COLO829 (cell line): ENCODE measurements around the gene GALNT7.
"Not testable (repeated sequence)": the region's sequence is repeated elsewhere in the genome, so short reads cannot be mapped to it uniquely, and the experiment has no call there.

Experiments used
- DNase-seq: peaks from one replicate; pipeline ENCODE4 v3.0.0; 2012; ENCODE audit warnings: low spot score

Gene GALNT7

DNA sequence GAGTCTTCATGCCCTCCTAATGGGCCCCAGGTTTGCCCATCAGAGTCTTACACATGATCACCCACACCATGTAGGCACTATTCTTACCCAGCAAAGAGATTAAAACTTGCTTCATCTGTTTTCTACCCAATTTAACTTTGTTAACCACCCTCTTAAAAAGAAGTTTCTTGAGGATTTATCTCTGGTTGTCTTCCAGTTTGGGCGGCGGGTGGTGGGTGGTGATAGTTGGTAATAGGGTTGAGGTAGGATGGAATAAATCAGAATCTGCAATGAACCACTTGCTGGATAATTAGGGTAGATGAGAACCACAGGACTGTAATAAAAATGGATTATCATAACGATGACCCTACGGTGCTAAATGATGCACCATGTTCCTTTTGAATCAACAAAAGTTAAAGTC is 30.9 kb downstream of the GALNT7 start:
- no peak for DNase-seq

DNA sequence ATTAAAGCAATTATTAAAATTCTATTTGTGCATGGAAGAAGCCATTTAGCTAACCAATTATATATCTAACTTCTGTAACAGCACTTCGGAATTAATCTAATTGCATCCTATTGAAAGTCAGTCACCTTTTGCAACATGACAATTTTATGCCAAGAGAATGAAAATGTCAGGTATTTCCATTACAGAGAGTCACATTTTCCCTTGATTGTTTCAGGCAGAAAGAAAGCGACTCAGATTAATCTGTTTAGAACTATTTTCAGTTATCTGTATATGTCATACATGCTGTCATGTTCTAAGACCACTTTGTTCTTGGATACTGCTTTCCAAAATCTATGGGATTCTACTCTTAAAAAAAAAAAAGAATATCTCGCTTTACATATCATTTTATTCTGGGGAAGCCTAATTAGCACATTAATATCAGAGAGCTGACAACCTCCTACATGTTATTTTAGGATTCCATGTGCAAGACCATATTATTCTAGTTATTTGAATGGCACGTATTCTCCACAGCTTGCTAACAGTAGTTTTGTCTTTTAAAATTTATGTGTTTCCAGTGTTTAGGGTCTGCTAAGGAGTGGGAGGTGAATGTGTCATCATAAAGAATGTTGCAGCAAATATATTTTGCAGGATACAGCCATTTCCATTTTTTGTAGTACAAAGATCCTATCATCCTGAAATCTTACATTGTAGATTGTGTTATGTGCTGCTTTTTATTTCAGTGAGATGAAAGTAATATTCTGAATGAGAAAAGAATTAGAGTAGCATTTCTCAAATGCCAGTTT is 31.7 kb downstream of the GALNT7 start:
- no peak for DNase-seq

DNA sequence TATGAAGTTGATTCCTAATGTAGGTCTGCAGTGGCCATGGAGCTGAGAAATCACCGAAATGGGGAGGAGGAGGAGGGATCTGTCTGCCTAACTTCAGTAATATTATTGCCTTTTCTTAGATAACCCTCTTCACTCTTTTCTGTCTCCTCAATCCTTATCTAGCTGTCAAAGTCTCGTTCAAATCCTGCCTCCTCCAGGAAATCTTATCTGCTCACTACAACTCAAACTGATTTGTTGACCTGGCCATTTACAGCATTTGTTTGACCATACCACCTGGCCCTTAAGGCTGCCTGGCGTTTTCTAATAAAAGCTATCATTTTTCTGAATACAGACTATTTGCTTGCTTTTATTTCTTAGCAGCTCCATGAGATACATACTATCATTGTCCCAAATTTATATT is 33.8 kb downstream of the GALNT7 start:
- DNase-seq, result no peak

DNA sequence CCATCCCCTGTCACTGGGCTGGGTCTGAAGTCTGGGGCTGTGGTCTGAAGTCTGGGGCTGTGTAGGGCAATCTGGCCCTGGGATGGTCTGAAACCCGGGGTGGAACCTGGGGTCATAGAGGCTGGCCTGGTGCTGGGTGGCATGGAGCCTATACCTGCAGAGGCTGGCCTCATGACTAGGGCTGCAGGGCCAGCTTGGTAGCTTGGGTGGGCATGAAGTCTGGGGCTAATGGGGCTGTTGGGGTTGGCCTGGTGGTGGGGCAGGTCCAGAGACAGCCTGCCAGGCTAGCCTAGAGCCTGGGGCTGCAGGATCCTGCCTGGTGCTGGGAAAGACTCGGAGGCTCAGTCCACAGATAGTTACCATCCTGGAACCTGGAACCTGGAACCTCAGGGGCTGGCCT is 37.0 kb downstream of the GALNT7 start:
- no peak for DNase-seq

DNA sequence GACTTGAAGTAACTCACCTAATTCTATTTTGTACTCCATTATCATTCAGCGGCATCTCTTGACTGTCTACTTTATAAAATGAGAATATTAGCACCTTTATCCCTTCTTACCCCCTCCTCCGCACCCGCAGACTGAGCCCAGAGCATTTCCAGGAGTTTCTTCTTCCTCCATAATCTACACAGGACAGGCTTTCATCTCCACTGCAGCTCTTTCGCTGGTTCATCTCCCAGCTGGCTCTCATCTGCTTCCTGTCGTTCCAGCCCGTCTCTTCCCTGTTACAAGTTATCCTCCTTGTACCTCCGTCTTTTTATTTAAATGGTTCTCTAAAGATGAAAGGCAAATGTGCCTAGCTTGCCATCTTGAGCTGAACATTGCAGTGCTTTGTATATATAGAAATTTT is 39.8 kb downstream of the GALNT7 start:
- DNase-seq, result no peak

DNA sequence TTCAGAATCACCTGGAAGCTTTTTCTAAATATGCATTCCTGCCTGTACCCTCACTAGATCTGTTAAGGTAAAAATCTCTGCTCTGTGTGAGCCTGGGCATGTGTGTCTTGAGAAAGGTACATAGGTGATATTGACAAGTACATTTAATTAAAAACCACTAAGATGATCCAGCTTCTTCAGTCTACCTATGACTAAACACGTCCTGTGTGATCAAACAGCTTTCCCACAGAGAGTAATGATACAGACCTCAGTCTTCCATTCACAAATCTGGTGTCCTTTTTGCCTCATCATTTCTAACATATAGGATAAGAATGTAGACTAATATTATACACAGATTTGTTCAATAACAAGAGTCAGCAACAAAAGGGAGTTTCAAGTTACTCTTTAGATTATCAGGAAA is 42.6 kb downstream of the GALNT7 start:
- no peak for DNase-seq

DNA sequence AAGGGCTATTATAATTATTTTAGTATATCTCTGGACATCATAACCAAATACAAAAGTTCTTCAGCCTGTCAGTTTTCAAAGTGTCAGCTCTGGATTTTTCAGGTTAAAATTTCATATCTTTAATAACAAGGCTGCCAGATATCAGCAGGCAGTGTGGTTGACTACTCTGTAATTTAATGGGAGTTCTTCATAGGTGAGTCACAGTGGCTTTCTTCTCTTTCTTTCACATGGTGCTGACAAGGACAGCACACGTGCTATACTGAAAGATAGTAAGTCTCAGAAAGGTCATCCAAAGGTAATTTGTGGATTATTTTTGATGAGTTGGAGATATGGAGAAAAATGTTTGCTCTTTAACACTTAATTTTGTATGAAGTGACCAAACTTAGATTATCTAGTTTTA is 43.2 kb downstream of the GALNT7 start:
- DNase-seq, result peak; percentile 81

DNA sequence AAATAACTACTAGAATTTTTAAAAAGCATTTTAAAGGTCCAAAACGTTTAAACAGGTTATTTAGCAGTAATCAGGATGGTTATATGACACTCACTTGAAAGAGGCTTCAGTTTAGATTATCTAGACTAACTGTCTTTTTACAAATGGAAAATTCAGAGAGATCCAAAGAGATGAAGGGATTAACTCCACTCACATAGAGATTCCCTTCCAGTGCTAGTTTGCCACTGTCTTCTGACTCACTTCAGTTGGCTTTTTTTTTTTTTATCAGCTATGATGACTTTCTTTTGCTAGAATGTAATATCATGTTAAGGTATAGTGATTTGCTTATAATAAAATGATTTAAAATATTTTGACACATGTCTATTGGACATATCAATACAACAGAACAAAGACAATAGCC is 43.8 kb downstream of the GALNT7 start:
- no peak for DNase-seq

DNA sequence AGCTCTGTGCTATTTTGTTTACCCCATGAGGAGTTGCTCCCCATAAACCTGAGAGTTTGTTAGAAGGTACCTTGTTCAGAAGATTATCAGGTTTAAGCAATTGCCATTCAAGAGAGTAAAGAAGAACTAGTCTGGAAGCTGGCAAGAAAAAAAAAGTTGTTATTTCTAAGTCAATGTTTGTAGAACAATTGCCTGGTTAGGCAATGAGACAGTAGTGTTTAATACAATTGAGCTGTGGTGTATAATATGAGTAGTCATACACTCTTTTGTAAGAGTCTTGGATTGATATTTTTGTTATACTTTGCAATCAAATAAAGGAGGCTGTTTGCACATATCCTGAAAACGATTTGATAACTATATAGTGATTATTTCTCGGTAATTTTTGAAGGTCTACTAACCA is 44.7 kb downstream of the GALNT7 start:
- DNase-seq, result no peak

DNA sequence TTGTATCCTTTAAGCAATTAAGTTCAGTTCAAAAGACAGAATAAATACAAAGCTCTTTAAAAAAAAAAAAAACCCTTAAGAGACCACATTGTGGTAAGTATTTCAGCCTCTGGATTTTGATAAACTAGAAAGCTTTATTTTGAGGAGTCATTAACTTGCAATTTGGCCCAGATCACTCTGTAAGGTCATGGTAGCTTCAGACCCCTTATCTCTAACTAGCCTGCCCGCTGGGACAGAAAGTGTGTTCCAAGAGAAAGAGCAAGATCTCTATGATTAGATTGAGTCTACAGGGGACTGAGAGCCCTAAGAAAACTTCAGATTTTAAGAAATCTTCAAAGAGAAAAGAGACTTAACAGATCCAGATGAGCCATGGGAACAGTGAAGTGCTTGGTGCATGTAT is 45.6 kb downstream of the GALNT7 start:
- no peak for DNase-seq

DNA sequence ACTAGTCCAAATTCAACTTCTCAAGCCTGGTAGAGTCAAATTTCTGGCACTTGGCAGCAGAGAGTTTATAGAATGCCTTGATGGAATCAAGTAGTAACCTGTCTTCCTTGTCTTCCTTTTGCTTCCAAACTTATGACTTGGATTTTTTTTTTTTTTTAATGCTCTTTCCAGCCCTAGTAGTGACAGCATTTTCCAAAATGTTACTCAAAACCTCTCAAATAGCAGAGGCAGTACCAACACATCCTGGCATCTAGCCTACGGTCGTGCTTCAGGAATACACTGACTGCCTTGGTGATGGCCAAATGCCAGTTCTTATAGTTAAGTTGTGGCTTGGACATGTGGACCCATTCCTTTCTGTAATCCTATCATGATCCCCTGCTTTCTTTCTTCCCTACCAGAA is 46.0 kb downstream of the GALNT7 start:
- no peak for DNase-seq

DNA sequence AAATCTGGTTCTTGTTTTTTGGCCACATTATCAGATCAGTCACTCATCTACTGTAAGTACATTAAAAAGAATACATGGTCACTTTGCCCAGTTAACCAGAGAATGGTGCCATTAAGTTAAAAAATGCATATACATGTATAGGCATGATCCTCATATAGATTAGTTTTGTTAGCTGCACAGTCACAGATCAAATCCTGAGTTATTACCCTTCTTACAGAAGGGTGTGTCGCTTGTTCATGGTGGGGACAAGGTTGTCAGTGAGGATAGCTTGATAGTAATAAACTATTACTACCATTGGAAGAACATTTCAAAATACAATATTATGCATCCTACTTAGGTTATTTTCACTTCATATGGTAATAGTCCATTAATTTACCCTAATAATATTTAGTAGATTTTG is 48.5 kb downstream of the GALNT7 start:
- DNase-seq, result no peak

DNA sequence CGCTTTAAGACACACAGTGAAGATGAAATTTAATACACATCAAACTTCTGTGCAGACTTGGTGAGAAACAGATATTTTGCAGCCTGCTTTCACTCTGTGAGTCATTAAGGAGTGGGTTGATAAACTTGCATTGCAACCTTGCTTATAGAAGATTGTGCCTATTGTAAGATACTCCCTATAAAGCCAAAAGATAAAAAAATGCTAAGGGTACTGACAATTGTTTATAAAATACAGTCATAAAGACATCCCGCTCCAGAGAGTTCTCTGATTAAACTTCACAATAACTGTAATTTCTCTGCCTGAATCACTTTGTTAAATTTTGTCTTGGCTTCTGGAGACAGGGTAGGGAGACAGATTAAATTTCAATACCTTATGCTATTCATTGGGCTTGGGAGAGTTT is 49.1 kb downstream of the GALNT7 start:
- peak; percentile 51 for DNase-seq

DNA sequence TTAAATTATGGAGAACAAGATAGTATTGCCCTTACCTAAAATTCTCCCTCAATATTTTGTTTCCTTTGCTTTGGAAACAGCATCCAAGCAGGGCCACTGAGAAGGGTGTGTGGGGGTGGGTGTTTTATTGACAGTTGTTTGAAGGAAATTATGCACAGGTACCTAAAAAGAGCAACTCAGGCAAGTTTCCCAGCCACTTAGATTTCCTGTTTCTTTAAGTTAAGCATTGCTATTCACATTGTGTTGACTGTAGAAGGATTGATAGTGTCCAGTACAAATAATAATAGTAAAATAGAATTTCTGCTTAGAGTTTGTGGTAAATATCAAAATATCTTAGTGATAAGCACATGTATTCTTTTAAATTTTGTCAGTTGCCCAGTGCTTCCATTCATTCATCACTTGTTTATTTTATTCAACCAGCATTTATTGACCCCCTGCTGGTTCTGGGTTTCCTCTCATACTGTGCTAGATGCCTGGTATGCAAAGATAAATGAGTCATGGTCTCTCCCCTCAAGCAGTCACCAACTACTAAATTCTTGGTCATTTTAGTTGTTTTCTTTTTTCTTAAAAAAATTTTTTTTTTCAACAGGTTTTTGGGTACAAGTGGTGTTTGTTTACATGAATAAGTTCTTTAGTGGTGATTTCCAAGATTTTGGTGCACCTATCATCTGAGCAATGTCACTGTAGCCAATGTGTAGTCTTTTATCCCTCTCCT is 50.0 kb downstream of the GALNT7 start:
- DNase-seq, result peak; percentile 35

DNA sequence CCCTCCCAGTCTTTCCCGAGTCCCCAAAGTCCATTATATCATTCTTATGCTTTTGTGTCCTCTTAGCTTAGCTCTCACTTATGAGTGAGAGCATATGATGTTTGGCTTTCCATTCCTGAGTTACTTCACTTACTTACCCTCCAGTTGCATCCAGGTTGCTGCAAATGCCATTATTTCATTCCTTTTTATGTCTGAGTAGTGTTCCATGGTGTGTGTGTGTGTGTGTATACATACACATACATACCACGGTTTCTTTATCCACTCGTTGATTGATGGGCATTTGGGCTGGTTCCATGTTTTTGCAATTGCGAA is 50.5 kb downstream of the GALNT7 start:
- not testable (repeated sequence) for DNase-seq

DNA sequence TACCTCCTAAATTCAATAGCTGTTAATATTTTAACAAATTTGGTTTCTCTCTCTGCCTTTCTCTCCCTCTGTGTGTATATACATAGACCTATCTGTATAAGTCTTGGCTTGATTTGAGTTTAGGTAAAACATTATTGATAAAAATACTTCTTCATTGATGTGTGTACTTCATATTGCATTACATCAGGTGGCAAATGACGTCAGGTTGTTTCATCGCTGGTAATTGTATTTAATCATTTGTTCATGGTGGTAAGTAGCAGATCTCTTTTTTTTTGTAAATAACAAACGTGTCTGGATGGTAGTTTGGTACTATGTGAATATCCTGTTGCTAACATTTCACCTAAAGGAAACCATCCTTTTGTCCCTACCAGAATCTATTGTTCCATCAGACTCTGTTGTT is 55.1 kb downstream of the GALNT7 start:
- DNase-seq, result no peak

DNA sequence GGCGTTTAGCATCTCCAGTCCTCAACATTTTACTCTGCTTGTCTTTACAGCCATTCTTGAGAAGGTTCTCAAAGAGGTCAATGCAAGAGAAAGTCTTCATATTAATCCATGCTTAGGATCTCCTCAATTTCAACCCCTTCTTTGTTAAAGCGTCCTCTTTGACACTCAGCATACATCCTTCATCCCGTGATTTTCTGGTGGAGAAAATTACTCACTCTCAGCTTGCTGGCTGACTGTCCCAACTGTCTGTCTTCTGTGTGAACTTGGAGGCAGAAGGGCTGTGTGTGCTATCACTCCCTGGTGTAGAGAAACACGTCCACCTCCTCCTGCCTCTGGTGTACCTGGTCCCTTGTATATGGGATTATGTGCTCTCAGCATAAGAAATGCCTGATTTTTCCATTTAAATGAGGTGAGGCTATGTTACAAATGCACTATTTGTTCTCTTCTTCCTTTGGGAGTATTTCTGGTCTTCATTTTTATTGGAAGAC is 57.8 kb downstream of the GALNT7 start:
- peak; percentile 48 for DNase-seq

DNA sequence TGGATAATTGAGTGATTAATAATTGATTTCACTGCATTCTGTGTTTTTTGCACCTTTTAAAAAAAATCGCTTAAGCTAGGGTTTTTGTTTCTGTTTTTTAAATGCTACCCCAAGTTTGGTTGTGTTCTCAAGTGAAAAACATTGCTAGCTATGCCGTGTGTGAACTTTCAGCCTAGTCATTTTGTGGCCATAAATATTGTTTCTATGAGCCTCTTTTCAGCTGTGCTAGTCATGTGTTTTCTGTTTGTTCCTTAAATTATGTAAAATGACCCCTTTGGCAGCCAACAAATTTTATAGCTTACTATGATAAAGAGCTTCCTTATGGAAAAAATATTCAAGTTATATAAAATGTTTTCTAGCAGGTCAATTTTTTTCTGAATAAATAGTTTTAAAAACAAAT is 59.1 kb downstream of the GALNT7 start:
- no peak for DNase-seq

DNA sequence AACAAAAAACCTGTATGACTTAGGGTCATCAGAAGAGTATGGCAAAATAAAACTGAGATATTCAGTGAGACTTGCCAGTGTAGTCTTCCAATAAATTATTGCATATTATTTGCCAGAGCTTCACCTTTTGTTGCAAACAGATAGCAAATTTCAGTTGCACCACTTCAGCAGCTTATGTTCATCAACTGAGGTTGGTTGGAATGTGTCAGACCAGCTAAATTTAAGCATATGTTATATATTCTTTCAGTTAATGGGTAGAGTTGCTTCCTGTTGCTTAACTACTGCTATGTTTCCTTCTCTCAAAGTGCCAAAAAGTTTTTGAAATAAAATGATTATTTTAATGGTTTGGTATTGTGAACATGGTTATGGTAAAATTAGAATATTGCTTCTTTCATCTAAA is 61.5 kb downstream of the GALNT7 start:
- DNase-seq, result no peak

DNA sequence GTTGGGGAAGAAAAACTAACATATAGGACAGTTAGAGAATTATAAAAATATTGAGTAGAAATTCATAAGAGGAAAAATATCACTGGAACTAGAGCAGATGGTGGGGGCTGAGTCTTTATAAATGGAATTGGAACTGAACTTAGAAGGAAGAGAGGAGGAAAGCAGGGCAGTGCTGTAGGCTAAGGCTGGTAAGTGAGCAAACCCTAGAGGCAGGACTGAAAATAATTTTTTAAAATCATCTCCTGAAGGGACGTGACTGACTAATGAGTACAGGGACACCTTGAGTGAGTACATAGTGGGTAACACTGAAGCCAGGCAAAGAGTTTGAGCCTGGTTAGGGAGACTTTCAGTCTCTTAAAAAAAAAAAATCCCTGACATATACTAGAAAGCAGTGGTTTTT is 63.3 kb downstream of the GALNT7 start:
- DNase-seq, result no peak

DNA sequence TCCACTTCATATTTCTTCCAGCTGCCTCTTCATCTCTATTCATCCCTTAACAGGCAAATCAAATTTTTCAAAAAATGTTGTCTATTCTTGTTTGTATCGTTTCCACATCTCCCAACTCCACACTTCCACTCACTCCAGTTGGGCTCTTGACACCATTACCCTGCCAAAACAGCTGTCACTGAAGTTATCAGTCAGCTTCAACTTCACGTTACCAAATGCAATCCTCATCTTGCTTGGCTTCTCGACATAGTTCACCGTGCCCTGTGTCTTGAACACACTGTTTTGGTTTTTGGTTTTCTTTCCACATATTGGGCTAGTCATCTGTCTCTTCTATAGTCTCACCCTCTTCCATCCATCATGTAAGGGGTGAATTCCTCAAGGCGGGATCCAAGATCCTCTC is 65.2 kb downstream of the GALNT7 start:
- DNase-seq, result no peak

DNA sequence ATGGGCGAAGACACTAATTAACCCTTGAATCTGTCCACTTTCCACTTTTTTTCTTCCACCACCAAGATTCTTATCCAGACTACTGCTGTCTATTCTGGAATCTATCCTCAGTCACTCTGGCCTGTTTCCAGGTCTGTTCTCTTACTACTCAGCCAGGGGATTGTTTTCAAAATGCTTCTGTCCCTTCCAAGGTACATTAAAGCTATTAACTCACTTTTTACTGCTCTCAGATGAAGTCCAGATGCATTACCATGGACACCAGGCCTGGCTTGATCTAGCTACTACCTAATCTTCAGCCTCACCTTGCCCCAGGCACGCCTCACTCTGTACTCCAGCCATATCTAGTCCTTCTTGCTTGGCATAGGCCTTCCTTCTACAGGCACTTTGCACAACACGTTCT is 66.4 kb downstream of the GALNT7 start:
- DNase-seq, result no peak

DNA sequence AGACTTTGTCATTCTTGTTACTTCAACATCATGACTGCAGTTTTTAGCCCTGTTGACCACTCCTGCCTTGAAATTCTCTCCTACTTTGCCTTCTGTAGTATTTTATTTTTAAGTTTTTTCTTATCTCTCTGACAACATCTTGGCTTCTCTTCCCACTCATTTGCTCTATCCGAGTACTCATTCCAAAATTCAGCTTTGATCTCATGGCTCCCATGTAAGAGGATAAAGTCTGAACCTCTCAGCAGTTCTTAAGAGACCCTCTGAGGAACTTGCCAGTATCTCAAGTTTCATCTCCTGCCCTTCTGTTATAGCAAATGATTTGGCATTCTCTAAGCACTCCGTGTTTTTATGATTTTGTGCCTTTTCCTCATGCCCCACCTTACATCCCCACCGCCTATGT is 67.7 kb downstream of the GALNT7 start:
- DNase-seq, result no peak

DNA sequence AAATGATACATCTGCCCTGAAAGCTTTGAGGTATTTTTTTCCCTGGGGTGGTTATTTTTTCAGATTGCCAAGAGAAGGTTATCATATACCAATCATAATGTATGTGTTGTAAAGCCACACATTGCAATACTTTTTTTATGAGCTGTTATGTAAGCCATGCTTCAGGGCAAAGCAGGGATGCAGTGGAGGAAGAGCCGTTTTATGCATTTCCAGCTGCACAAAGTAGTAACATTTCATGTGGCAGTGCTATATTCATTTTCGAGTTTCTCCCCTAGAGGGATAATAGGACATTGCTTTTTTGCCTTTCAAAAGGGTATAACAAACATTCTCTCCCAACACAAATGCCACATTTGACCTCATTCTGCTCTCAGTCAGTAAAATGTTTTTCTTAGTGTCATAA is 68.5 kb downstream of the GALNT7 start:
- no peak for DNase-seq
